Activated T-cell treated with anti-CD3 and anti-CD28 coated beads for 24 hours (primary cell): ENCODE results near the gene HIP1R.
"Not testable (repeated sequence)": the region's sequence is repeated elsewhere in the genome, so short reads cannot be mapped to it uniquely, and the experiment has no call there.

Source experiments
- DNase-seq: peaks from one replicate; pipeline ENCODE4 v3.0.0-alpha.2; 2020; ENCODE audit warnings: low read depth

Gene HIP1R

DNA sequence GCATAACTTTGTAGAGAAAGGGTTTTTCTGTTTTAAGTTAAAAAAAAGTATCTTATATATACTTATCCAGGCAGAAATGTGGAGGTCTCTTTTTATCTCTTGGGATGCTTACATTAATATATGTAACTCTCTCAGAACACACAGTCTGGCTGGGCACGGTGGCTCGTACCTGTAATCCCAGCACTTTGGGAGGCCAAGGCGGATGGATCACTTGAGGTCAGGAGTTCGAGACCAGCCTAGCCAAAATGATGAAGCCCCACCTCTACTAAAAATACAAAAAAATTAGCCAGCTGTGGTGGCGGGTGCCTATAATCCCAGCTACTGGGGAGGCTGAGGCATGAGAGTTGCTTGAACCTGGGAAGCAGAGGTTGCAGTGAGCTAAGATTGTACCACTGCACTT is 41.0 kb downstream of the HIP1R start:
- not testable (repeated sequence) for DNase-seq

DNA sequence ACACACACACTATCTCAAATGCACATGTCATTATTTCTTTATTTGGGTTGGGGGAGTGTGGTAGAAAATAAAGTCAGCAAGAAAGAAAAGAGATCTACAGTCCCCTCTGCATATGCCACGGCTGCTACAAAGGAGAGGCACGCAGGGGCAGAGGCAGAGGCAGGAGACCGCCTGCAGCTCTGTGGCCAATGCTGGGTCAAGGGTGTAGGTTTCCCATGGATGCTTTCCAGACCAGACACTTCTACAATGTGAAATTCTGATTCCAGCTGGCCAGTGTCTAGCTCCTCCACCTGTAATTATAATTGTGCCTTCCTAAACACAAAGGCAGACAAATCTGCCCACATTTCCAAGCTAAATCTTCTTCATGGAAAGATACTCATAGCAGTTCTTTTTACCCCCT is 41.5 kb downstream of the HIP1R start:
- no peak for DNase-seq

DNA sequence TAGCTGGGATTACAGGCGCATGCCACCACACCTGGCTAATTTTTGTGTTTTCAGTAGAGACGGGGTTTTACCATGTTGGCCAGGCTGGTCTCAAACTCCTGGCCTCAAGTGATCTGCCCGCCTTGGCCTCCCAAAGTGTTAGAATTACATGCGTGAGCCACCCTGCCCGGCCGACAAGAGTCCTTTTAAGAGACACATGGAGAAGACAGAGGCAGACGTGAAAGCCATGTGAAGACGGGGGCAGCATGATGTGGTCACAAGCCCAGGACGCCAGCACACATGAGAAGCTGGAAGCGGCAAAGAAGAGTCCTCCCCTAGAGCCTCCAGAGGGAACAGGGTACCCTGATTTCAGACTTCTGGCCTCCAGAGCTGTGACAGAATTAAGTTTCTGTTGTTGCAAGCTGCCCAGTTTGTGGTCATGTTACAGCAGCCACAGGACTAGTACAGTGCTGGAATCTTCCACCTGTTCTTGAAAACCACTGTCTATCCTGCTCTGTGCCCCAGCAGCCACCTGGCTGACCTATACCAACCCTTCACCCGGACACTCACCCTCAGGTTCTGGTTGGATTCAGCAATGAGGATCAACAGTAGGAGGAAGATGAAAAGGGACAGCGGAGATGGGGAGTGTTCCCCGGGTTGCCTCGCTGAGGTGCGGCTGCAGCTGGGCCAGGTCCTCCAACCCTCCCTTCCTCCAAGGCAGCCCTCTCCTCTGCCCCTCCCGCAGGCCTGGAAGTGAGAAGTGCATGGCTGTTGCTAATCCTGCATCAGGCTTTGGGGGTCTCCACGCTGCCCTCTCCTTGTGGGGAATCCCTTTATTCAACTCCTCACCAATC is 43.7 kb downstream of the HIP1R start:
- DNase-seq: no peak

DNA sequence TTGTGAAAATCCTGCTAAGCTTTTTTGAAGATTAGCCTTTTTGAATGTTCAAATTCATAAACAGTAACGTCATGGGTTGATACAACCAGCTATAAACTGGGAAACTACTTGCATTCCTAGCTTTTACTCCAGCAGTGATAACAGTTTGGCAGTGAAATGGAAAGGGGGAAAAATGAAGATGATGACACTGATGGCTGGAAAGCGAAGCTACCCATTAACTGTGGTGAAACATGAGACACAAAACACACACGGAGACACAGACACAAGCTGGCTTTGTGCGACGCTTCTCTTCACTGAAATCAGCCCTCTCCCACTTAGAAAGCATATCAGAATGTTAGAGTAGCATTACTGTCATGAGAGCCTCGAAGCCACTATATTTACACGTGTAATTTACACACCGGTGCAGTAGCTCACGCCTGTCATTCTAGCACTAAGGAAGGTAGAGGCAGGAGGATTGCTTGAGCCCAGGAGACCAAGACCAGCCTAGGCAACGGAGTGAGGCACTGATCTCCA is 45.0 kb downstream of the HIP1R start:
- no peak for DNase-seq

DNA sequence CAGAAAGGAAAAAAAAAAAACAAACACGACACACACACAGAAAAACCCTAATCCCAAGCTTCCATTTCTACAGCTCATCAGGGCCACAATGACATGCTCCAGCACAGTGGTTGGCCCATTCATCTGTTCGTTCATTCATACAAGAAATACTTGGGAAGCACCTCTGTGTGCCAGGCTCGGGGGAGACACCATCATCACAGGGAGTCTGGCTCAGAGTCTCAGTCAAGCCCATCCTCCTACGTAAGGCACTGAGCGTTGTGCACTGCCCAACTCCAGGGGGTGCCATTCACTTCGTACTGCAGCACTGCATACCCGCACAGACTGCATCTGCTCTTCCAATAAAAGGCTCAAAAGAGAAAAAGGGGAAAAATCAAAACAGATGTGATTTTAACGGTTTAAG is 45.4 kb downstream of the HIP1R start:
- DNase-seq: no peak

DNA sequence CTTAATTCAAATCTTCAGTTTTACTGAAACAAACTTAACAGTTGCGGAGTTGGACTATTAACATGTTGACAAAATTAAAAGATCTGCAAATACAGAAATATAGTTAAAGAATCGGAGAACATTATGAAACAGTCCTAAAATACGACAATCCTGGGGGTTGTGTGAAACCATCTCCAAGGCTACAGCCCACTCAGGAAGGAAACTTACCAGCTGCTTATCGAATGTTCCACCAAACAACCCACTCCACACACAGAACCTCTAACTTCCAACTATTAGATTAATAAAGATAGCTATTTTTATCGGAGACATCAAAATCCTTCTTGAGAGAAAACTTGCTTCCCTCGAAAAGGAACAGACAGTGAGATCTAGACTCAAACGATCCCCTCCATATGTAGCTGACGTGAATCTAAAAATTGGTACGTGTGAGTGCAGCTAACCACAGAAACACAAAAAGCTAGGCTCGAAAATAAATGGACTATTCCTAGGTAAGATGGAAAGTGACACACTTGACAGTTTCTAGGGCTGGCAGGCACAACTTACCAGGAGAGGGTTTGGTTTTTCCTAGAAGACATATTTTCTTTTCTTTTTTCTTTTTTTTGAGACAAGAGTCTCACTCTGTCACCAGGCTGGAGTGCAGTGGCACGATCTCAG is 47.8 kb downstream of the HIP1R start:
- no peak for DNase-seq

DNA sequence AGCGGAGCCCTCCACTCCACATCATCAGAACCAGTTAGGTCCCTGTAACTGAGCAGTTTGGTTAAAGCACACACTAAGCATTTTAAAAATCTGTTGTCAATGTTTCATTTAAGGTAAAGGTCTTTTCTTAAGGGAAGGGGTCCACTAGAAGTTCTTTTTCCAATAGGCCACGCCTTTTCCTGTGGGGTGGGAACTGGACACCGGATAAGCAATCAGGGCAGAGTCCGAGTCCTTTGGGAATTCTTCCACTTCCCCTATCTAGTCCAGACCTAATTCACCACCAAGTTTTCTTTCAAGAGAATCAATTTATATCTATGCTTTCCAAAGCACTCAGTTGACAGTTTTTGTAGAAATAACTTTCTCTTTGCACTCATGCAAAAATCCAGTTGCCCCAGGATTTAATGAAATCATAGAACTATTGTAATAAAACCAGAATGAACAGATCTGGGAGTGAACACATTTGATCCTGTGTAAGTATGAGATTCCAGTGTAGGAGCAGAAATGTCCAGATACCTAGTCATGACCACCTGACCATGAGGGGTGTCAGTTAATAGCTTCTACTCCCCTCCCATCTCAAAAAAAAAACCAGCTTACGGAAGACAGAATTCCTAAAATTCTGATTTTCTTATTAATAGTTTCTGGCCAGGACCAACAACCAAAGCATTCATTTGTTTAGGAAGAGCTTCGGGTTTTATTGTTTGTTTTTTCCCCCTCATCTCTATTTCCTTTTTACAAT is 49.0 kb downstream of the HIP1R start:
- no peak for DNase-seq

DNA sequence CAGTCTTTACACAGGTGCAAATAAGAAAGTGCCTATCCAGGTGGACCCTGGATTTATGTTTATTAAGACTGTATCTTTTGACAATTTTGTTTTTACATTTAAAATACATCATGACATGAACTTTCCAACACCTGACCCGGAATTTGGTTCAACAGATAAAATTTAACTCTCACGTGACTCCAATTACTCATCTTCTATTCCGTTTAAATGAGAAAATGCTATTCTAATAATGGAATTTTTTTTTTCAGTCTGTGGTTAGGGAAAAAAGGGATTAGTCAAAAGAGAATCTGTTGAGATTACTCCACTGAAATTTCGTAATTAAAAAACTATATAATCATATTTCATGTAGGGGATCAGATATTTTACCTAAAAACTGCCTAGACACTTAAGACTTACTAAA is 49.6 kb downstream of the HIP1R start:
- DNase-seq: no peak

DNA sequence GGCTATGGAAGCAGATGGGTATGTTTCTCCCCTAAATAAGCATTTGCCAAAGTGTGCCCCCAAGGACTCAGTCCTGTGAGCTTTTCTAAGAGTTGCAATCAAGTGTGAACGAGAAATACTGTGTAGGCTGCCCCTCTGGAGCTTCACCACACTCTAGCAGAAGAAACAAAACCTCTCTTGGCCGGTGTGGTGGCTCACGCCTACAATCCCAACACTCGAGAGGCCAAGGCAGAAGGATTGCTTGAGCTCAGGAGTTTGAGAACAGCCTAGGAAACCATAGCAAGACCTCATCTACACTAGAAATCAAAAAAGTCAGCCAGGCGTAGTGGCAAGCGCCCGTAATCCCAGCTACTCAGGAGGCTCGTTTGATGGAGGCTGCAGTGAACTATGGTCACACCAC is 50.9 kb downstream of the HIP1R start:
- no peak for DNase-seq

DNA sequence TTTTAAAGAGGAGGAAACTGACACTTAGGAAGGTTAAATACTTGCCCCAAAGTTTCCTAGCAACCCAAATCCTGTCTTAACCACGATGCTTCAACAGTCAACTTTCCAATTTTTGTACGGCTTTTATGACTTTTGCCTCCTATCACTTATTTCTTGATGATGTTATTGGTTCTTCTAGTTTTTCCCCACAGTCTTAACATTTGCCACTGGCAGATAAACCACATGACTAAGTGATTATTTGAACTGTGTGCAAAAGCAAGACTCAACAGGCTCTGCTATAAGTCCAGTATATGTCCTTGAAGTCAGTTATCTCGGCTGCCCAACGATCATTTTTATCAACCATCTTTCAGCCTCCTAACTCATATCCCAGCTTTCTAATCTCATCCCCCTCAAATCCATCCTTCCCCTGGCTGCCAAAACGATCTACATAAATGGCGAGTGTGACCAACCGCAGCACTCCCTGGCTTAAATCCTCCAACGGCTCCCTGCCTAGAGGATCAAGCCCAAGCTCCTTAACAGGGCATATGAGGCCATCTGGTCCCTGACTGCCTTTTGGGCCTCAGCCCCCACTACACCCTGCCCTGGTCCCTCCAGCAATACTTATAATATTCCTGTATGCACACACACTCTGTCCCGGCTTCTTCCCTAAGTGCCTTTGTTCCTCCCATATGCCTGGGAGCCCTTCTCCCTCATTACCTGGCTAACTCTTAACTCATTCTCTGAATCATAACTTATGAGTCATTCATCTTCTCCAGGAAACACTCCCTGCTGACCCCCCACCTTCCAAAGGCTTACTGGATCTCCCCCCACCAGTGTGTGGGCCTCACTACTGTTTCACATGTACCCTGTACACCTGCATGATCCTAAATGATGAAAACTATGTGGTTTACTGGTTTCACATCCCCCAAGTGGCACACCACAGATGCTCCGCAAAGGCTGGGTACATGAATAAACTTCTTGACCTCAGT is 51.9 kb downstream of the HIP1R start:
- DNase-seq: no peak

DNA sequence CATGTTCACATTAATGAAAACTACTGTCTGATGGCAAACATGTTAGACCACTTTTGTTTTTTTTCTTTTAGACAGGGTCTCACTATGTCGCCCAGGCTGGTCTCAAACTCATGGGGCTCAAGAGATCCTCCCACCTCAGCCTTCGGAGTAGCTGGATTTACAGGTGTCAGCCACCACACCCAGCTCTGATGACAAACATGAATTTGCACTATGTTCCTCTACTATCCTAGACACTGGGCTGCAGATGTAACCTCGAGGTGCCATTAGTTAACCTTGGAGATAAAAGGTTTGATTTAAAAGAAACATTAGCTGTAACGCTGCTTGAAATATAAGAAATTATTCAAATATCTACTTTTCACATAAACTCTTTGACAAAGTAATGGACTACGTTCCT is 52.6 kb downstream of the HIP1R start:
- DNase-seq: no peak

DNA sequence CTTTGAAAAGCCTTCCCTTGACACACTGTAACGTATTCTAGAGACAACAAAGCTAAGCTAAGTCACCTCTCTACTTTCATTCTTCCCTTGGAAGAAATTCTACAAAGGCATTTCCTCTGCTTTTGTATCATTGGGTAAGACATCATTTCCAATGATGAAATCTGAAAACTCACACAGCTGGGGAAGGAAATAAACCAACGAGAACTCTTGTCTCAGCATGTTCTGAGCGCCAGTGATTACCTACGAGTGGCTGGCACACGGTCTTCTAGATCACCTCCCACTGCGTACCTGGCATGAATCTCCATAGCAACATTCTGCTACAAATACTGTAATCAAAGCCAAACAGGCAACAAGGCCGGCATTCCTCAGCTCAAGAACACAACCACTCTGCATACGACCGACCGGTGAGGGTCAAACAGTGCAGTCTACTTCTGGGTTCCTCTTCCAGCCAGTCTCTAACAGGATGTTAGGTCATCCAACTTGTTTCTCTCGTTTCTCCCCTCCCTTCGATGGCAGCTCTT is 53.0 kb downstream of the HIP1R start:
- no peak for DNase-seq

DNA sequence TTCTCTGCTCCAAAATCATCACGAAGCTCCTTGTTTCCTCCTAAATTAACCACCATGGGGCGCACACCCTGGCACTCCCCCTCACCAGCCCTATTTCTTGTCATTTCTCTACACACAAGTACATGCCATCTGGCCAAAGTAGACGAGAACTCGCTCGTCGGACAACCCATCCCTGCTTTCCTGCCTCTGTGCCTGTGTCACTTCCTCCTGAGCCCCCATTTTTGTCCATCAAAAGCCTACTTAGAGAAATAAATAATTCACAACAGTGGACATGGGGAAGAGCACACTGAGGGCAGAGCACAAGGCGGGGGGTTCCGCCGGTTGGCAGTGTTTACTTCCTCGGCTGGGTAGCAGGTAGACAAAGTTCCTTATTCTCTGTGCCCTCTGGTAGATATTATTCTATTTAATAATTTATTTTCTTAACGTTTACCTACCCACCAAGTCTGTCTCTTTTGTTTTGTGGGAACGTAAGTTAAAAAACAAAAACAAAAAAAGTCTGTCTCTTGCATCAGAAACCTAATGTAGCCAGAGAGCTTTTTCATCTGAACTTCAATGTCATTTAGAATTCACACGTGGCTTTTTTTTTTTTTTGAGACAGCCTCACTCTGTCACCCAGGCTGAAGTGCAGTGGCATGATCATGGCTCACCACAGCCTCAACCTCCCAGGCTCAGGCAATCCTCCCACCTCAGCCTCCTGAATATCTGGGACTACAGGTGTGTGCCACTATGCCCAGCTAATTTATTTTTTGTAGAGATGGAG is 54.7 kb downstream of the HIP1R start:
- DNase-seq: no peak

DNA sequence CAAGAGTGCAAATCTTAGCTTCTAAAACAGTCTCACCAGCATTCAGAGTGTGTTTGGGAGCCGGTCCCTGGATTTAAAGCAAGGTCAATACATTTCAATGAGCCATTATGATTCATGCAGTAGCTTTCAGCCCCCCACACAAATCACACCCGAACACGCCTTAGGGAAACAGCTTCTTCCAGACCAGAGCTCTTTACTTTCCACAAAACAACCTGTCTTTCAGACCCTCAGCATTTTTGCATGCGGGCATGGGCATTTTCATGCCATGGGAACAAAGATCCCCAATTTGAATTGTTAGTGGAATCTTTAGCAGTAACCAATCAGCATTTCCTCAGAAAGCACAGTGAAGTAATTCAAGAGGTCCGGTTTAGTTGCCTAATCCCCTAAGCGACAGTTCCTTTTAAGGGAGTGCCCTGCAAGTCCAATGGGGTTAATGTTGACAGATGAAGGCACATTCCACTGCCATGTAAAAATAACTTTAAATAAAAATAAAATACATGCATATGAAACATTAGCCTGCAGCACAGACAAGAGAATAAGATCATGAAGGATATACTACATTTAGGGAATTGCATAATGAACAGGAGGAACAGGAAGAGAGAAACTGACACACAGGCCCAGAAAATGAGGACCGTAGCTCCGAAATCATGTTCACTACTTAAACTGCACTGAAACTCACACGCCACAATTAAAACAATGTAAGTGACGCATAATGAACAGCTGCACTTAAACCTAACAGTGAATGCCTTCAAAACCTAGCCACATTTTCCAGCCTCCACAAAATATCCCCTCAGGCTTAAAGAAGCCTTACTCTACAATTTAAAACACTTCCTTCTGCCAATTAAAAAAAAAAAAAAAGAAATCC is 56.6 kb downstream of the HIP1R start:
- no peak for DNase-seq

DNA sequence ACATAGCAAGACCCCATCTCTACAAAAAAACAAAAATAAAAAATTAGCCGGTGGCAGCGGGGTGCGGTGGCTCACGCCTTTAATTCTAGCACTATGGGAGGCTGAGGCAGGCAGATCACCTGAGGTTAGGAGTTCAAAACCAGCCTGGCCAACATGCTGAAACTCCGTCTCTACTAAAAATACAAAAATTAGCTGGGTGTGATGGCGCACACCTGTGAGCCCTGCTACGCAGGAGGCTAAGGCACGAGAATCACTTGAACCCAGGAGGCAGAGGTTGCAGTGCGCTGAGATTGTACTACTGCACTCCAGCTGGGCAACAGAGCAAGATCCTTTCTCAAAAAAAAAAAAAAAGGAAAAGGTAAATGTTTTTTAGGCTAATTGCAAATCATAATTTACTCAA is 57.5 kb downstream of the HIP1R start:
- not testable (repeated sequence) for DNase-seq

DNA sequence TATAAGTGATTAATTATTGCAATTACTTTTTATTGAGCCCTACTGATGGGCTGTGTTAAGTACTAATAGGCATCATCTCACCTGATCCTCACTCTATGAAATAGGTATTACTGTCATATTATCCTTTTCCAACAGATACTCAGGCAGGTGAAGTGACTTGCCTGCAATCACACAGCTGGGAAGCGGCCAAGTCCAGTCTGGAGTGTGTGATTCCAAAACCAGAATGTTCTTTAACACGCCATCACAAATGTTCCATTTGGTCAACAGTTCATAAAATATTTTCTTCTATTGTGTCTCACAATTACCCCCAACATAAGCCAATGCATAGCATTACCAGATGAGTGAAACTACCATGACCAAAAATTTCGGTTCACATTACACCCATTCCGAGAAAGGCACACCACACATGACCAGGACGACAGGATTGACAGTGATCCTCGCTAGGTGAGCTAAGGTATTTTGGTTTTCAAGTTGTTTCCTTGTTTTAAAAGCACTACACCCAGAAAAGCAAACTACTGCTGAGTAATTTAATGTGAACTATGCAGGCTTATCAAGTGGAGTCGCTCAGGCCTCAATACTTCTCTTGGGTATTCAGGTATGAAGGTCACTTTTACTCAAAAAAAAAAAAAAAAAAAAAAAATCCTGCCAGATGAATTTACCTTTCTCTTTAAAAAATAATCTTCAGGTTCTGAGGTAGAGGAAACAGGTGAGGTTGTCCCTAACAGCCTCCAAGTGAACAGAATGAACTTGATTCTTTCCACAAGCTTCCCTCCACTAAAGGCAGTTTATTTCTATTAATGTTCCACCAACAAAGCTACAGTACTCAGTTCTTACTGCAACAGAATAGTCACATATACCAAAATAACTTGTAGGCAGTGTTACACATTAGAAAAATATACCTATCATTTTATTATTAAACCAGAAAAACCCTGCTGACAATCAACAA is 58.2 kb downstream of the HIP1R start:
- DNase-seq: no peak

DNA sequence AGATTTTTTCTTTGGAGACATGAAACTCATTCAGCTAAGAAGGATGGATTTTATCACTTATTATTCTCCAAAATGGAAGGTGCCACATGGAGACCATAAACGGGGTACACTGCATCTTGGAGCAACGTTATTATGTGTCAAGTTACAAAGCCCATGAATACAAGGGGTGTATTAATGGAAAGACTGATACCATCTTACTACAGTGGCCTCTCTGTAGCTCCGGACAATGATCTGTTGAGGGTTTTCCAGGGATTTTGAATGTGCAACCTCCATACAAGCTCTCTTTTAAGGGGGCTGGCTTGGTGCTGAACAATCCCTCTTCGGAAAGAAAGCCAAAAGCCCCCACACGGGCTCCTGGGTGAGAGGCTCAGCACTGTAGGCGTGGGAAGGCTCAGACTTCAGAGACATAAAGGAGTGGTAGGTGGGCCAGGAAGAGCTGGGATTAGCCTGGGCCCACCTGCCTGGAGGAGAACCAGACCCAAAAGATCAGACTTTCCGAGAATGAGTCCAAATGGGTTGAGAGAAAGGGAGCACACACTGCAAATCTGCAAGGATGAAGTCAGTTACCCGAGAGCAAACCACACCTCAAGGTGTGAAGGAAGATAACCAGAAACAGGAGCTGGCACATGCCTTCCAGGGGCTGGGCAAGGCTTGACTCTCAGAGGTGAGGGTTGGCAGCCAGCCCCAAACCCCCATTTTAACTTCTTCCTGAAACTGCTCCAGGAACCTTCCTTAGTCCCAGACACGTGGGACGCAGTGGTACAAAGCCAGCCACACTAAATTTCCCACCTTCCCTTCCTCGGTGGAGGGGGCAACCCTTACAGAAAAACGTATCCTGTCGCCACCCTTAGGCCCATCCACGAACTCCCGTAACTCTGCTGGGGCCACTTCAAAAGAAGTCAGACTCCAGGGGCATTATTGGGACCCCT is 59.2 kb downstream of the HIP1R start:
- DNase-seq: no peak
